ENCODE measurements around the gene ALOXE3.

The ALOXE3 gene

GRCh38 chr17:8153957-8154607, 35.8 kb upstream of the ALOXE3 start:
- peak; percentile 95 for DNase-seq

DNA sequence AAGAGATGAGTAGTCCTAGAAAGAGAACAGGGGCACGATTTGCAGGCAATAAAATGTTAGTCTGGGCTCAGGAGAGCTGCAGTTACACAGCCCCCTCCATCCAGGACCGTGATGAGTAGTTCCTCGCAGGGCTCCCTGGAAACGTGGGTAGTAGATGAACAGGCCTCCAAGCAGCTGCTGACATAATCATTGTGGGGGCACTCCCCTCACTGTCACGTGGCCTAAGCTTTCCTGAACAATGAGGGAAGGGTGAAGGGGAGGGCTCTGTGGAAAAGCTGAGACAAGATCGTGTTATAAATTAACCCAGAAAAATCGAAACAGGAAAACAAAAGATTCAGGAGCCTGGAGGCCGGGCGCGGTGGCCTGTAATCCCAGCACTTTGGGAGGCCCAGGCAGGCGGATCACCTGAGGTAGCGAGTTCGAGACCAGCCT, 35.2 kb upstream of the ALOXE3 start:
- DNase-seq: peak; percentile 37

DNA sequence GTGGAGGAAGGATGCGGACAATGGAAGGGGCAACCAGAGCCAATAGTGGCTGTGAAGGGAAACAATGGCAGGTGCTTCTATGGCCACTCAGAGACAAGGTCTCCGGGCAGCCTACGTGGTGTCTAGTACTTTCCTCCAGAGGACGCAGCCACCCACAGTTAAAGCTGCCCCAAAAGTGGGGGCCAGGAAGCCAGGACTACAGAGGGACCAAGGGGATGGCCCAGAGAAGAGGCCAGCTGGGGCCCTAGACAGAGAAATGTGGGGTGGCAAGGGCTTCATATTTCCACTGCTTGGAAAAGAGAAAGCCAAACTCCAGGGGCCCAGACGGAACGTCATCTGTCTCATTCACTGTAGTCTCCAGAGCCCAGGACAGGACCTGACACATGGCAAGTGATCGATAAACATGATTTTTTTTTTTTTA, 34.7 kb upstream of the ALOXE3 start:
- DNase-seq: no peak

DNA sequence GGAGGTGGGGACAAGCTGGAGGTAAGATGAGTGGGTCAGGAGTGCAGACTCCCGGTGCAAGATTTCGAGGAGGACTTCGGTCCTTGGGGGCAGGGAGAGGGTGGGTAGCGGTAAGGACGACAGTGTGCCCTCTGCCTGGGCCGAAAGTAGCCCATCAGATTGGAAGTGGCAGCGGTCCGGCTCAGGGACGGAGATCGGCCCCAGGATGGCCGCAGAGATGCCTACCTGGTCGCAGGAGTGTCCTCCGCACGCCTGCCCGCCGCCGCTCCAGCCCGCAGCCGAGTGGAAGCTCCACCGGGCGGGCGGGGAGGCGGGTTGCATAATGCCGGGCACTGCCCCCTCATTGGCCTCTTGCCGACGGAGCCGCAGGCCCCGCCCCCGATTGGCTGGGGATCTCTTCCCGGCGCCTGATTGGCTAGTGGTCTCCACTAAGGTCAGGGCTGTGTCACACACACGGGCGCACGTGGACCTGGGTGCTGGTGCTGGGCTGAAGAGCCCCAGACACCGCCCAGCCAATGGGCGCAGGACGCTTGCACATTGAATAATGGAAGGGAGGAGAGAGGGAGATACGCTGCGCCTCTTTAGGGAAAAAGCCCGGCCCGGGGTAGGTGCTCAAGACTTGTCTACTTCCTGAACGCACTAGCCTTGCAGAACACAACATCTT, 33.9 kb upstream of the ALOXE3 start, which contains the start of gene PER1:
Gene PER1, minus strand, starts transcription at position 293 of the 664 bp plus-strand sequence. CDS start 1,698 bp downstream, outside the sequence.
- peak; percentile 85 for DNase-seq

GRCh38 chr17:8151641-8152111, 33.4 kb upstream of the ALOXE3 start:
- DNase-seq: no peak

DNA sequence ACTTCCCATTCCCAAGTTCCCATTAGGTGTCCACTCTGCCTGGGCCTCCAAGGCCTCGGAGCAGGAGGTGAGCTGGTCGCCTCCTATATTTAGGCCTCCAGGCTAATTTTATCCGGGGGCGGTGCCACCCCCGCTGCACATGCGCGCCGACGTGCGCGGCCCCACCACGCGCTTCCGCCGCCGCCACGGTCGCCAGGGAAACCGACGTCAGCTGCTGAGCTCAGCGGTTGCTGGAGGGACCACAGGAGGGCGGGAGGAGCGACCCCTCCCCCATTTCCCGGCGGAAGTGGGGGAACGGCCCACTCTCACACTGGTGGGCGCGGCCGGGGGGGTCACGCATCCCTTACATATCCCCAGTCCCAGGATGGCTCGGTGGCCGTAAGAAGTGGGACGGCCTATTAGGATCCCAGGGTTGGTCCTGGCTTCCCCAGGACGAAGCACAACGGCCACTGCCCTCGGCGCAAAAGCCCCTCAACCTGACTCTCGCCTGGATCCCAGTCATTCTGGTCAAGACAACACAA, 32.9 kb upstream of the ALOXE3 start:
- peak; percentile 93 for DNase-seq

- no peak for DNase-seq
Observed at GRCh38 chr17:8150194-8151119, 32.1 kb upstream of the ALOXE3 start.

- DNase-seq: no peak
Observed at GRCh38 chr17:8149419-8150193, 31.3 kb upstream of the ALOXE3 start.

- DNase-seq: no peak
Observed at GRCh38 chr17:8148560-8148959, 30.2 kb upstream of the ALOXE3 start.

DNA sequence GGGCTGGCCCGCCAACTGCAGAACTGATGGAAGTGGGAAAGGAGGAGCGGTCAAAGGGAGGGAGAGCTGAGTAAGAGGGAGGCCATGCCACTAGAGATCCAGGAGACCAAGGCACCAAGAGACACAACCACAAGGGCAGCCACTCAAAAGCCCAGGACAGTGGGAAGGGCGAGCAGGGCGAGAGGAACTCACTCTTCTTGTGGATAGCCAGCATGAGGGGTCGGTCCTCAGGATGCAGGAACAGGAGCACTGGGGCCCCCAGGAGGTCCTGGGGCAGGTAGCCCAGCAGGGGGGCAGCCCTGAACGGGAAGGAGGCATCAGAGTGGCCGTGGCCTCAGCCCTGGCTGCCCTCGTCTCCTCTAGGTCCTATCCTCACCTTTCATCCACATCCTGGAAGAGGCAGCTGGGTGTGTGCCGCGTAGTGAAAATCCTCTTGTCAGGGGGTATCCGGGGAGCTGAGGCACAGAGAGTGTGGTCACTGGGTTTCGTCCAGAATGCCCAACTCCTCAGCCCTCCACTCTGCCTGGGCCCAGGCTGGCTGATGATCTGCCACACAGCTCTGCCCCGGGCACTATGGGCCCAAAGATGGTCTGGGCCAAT, 29.6 kb upstream of the ALOXE3 start:
- DNase-seq: no peak

DNA sequence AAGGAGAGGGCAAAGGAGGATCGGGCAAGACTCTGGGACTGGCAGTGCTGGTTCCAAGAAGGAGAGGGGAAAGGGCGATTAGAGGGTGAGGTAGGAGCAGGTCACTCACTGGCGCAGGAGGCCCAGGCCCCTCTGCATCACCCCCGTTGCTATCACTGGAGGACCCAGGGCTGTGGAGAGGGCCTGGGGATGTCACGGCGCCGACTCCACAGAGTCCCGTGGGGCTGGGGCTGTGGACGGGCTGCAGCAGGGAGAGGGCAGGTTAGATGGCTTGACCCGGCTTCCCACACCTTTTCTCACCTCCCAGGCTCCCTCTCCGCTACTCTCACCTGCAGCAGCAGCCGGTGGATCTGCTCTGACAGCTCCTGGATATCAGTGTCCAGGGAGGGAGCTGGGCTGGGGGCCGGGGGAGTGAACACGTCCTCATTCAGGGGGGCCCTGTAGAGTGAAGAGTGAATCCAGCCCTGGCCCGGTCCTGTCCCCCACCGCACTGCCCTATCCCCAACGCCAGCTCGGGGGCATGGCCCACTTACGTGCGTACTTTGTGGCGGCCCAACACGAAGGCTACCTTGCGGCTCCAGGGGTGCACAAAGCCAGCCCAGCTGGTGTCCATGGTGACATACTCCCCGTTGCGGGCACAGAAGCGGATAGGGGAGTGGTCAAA, 29.0 kb upstream of the ALOXE3 start:
- DNase-seq: no peak

DNA sequence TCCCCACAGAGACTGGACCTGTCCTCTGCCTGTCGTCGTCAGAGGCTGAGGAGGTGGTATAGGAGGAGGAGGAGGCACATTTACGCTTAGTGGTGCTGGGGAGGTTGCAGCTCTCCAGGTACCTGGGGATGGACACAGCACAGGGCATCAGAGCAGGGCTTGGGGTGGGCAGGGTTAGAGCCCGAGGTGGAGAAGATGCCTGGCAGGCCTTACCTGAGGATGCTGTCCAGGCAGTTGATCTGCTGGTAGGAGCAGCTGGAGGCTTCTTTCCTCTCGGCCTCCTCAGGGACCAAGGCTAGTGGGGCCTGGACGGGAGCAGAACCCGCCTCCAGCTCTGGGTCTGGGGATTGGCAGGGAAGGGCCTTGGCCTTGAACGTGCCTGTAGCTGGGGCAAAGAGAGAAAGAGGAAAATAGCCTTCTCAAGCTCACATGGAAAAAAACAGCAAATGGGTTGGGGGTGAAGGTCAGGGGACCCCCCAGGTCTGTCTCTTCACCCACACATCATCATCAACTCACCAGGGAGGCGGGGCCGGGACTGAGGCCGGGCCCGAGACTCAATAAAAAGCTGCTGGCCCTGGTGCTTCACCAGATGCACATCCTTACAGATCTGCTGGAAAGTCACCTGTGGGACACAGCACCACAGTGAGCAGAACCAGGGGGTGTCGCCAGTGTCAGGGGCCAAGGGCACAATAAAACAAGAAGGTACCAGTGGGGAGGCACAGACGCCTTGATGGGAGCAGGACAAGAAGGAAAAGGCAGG, 28.2 kb upstream of the ALOXE3 start:
- DNase-seq: no peak

DNA sequence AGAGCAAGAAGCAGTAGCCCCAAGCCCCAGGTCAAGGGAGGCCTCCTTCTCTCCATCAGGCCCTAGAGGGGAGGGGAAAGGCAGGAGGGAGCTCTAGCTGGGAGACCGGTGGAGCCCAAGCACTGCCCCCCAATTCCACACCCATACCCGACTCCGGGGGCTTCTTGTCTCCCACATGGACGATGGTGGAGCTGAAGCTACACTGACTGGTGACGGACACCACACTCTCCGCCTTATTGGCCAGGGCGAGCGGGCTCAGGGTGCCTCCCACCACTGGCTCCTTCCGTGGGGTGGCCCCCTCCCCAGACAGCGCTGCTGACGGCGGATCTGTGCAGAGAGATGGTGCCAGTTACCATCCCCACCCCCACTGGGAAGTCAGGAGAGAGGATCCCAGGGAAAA, 27.5 kb upstream of the ALOXE3 start:
- no peak for DNase-seq

DNA sequence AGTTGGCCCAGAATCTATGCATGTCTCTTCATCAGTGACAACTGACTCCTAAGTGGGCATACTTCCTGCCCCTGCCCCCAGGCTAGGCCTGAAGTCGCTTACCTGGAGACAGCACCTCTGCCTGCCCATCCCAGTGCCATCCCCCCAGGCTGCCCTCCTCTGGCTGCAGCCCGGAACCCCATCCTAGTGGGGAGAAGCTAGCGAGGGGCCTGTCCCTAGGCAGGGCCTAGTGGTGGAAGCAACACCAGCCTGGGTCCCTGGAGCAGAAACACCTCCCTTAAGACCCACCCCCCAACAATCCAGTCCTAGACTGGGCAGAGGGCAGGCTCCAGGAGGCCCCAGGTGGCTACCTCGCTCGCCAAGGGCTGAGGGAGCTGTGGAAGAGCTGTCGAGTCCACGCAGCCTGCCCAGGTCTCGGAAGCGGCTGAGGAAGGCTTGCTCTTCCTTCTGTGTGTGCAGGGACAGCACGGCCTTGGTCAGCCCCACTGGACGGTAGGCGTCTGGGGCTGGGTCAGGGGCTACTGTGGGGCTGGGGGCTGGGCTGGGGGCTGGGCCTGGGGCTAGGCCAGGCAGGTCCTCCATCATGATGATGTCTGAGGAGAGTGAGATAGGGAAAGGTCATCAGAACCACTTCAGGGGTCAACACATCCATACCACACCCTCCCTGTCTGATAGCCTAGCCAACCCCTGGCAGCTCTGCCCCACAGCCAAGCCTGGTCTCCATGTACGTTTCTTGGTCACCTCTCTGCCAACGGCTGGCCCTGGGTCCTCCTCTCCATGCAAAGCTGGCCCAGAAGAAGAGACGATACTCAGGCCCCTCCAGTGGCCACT, 26.3 kb upstream of the ALOXE3 start:
- no peak for DNase-seq

GRCh38 chr17:8143581-8144400, 25.5 kb upstream of the ALOXE3 start:
- DNase-seq: no peak

GRCh38 chr17:8142887-8143580, 24.7 kb upstream of the ALOXE3 start:
- DNase-seq: no peak

- no peak for DNase-seq
Observed at GRCh38 chr17:8142158-8142886, 24.0 kb upstream of the ALOXE3 start.

Data from central memory CD4-positive, alpha-beta T cell (primary cell).